ENCODE data around the gene KLRG1.
A peak's percentile ranks its signal among the peaks of the same experiment; 100 is the strongest.

The KLRG1 gene

DNA sequence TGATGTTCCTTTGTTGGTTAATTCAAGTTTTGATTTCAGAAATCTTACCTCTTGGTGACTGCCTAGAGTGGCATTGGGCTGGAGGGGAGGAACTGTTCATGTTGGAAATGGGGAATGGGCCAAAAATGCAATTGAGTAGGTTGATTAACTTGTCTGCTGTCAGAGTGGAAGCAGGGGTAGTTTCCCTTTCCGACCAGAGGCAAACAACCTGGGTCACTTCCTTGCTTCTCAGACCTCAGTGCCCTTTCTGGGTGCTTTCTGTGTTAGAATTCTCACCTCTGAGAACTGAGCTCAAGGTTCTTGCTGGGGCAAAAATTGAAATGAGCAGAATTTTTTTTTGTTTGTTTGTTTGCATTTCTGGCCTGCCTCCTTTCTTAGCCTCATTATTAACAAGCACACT lies 37.6 kb upstream of the KLRG1 start:
- H3K4me1 ChIP-seq (ENCODE audit: insufficient read depth, low read length, severe bottlenecking): peaks cover 34% of the 10 kb centered on the region
- H3K9me2 ChIP-seq (ENCODE audit: low read depth, low read length): no peaks in the 10 kb centered on the region
- no peak overlapping the region for H3K9ac ChIP-seq (ENCODE audit: low read length)
- H3F3A ChIP-seq (ENCODE audit: insufficient read depth, low read length): no peaks in the 10 kb centered on the region
- H3K4me3 ChIP-seq (ENCODE audit: low read depth, low read length, poor library complexity, severe bottlenecking): no peak overlapping the region
- no peaks in the 10 kb centered on the region for H4K20me1 ChIP-seq (ENCODE audit: insufficient read depth, low read length)
- no peaks in the 10 kb centered on the region for H3K27me3 ChIP-seq (ENCODE audit: insufficient read depth, low read length)
- H3K9me3 ChIP-seq (ENCODE audit: low read length): peaks cover 6% of the 10 kb centered on the region; the same call in 1 of the 2 replicates
- no peak overlapping the region for H3K27ac ChIP-seq (ENCODE audit: low read depth, low read length, poor library complexity, severe bottlenecking)
- no peak for TF ChIP-seq EZH2 (IDR thresholded peaks at IDR 0.05; ENCODE audit: borderline replicate concordance, low read length)
- TF ChIP-seq, protein P1, sequence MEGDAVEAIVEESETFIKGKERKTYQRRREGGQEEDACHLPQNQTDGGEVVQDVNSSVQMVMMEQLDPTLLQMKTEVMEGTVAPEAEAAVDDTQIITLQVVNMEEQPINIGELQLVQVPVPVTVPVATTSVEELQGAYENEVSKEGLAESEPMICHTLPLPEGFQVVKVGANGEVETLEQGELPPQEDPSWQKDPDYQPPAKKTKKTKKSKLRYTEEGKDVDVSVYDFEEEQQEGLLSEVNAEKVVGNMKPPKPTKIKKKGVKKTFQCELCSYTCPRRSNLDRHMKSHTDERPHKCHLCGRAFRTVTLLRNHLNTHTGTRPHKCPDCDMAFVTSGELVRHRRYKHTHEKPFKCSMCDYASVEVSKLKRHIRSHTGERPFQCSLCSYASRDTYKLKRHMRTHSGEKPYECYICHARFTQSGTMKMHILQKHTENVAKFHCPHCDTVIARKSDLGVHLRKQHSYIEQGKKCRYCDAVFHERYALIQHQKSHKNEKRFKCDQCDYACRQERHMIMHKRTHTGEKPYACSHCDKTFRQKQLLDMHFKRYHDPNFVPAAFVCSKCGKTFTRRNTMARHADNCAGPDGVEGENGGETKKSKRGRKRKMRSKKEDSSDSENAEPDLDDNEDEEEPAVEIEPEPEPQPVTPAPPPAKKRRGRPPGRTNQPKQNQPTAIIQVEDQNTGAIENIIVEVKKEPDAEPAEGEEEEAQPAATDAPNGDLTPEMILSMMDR (IDR thresholded peaks at IDR 0.05; ENCODE audit: low read length): no peak
- H2AFZ ChIP-seq (ENCODE audit: low read length): no peak overlapping the region
- H3K36me3 ChIP-seq (ENCODE audit: insufficient read depth, low read length): peaks cover 54% of the 10 kb centered on the region
- peak overlapping the region; percentile 90; the same call in 1 of the 2 replicates for H3K4me2 ChIP-seq (ENCODE audit: low read length)
- peaks cover 37% of the 10 kb centered on the region for H3K79me2 ChIP-seq (ENCODE audit: insufficient read depth, low read length)

DNA sequence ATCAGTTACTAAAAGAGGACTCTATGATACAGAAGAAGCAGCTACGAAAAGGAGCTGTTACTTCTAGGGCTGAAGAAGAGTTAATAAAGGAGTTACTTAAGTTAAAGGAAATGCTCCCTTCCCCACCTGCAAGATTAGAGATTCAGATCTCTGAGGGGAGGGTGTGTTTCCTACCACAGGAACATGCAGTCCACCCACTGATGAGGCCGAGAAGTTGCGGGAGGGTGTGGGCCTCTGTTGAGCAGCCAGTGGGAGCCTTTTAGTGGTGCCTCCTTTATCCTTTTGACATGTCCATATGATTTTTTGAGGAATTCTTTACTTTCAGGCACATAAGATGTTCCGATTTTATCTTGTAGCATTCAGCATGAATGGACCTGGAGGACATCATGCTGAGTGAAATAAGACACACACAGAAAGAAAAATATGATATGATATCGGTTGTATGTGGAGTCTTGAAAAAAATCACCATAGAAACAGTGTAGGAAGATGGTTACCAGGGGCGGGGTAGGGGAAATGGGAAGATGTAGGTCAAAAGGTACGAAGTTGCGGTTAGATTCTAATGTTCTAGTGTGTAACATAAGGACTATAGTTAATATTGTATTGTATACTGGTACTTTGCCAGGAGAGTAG lies 35.5 kb upstream of the KLRG1 start:
- H3K27me3 ChIP-seq (ENCODE audit: insufficient read depth, low read length): no peaks in the 10 kb centered on the region
- no peak overlapping the region for H3K4me3 ChIP-seq (ENCODE audit: low read depth, low read length, poor library complexity, severe bottlenecking)
- TF ChIP-seq EZH2 (IDR thresholded peaks at IDR 0.05; ENCODE audit: borderline replicate concordance, low read length): no peak
- TF ChIP-seq, protein P1 (IDR thresholded peaks at IDR 0.05; ENCODE audit: low read length): no peak
- peaks cover 6% of the 10 kb centered on the region; the same call in 1 of the 2 replicates for H3K9me3 ChIP-seq (ENCODE audit: low read length)
- H3F3A ChIP-seq (ENCODE audit: insufficient read depth, low read length): no peaks in the 10 kb centered on the region
- peaks cover 50% of the 10 kb centered on the region for H3K36me3 ChIP-seq (ENCODE audit: insufficient read depth, low read length)
- H3K79me2 ChIP-seq (ENCODE audit: insufficient read depth, low read length): peaks cover 16% of the 10 kb centered on the region
- no peak overlapping the region for H3K9ac ChIP-seq (ENCODE audit: low read length)
- H4K20me1 ChIP-seq (ENCODE audit: insufficient read depth, low read length): no peaks in the 10 kb centered on the region
- peaks cover 14% of the 10 kb centered on the region for H3K4me1 ChIP-seq (ENCODE audit: insufficient read depth, low read length, severe bottlenecking)
- H3K4me2 ChIP-seq (ENCODE audit: low read length): no peak overlapping the region
- H3K9me2 ChIP-seq (ENCODE audit: low read depth, low read length): no peaks in the 10 kb centered on the region
- H3K27ac ChIP-seq (ENCODE audit: low read depth, low read length, poor library complexity, severe bottlenecking): no peak overlapping the region
- H2AFZ ChIP-seq (ENCODE audit: low read length): no peak overlapping the region

DNA sequence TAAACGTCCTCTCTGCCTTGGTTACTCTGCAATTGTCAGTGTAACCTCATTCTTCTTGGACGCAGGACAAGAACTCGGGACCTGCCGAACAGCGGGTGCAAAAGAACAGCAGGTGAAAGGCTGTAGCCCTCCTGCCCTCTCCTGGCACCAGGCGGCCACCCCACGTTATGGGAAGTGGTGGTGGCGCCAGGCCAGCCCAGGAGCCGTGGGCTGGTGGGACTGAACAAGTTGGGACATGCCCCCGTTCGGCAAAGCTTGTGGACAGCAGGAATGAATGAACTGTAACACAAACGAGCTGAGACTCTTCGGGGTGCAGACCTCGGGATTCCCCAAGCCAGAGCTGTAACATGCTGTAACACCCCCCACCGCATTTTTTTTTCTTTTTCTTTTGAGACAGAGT lies 33.3 kb upstream of the KLRG1 start:
- no peaks in the 10 kb centered on the region for H4K20me1 ChIP-seq (ENCODE audit: insufficient read depth, low read length)
- H3K9me3 ChIP-seq (ENCODE audit: low read length): peaks cover 6% of the 10 kb centered on the region; the same call in 1 of the 2 replicates
- H3F3A ChIP-seq (ENCODE audit: insufficient read depth, low read length): no peaks in the 10 kb centered on the region
- no peaks in the 10 kb centered on the region for H3K27me3 ChIP-seq (ENCODE audit: insufficient read depth, low read length)
- H2AFZ ChIP-seq (ENCODE audit: low read length): no peak overlapping the region
- H3K9ac ChIP-seq (ENCODE audit: low read length): no peak overlapping the region
- no peak overlapping the region for H3K27ac ChIP-seq (ENCODE audit: low read depth, low read length, poor library complexity, severe bottlenecking)
- peaks cover 10% of the 10 kb centered on the region for H3K4me1 ChIP-seq (ENCODE audit: insufficient read depth, low read length, severe bottlenecking)
- no peaks in the 10 kb centered on the region for H3K9me2 ChIP-seq (ENCODE audit: low read depth, low read length)
- 0 out of 2 replicates have a peak, but pooled peaks cover 1% of the 10 kb centered on the region for H3K79me2 ChIP-seq (ENCODE audit: insufficient read depth, low read length)
- no peak overlapping the region for H3K4me3 ChIP-seq (ENCODE audit: low read depth, low read length, poor library complexity, severe bottlenecking)
- TF ChIP-seq, protein P1 (IDR thresholded peaks at IDR 0.05; ENCODE audit: low read length): no peak
- no peak for TF ChIP-seq EZH2 (IDR thresholded peaks at IDR 0.05; ENCODE audit: borderline replicate concordance, low read length)
- no peak overlapping the region for H3K4me2 ChIP-seq (ENCODE audit: low read length)
- peaks cover 58% of the 10 kb centered on the region for H3K36me3 ChIP-seq (ENCODE audit: insufficient read depth, low read length)

Data from OCI-LY1 (cell line).